Left ventricle myocardium inferior (tissue), 1 donor: ENCODE data around the gene IL16. TPM values are rescaled to one million over a fixed set of nuclear protein-coding genes. Genes with fewer than 3 reads are reported as not detected.

ENCODE experiments used
- DNase-seq: peaks from one replicate; pipeline ENCODE4 v3.0.0-alpha.2; 2020
- H3K27ac ChIP-seq: fragments of 200-600 bp; replicated peaks from 2 replicates; pipeline ENCODE4 v1.8.0; 2021
- H3K27me3 ChIP-seq: fragments of 200-600 bp; 2 replicates; pipeline ENCODE4 v1.8.0; 2021; ENCODE audit warnings: low read depth
- H3K36me3 ChIP-seq: fragments of 200-600 bp; 2 replicates; pipeline ENCODE4 v1.8.0; 2021
- H3K4me1 ChIP-seq: fragments of 200-600 bp; 2 replicates; pipeline ENCODE4 v1.8.0; 2021
- H3K4me3 ChIP-seq: fragments of 200-600 bp; 2 replicates; pipeline ENCODE4 v1.8.0; 2021; ENCODE audit warnings: mild to moderate bottlenecking, moderate library complexity
- H3K9me3 ChIP-seq: fragments of 200-600 bp; replicated peaks from 2 replicates; pipeline ENCODE4 v1.8.0; 2021
- CTCF ChIP-seq: fragments of 200-600 bp; IDR thresholded peaks from 2 replicates; pipeline ENCODE4 v1.8.0; 2021; ENCODE audit warnings: antibody characterized with exemption, mild to moderate bottlenecking, borderline replicate concordance
- intact Hi-C: fragments of 100-400 bp; cut with micrococcal nuclease; formaldehyde crosslinking; loops from one replicate; pipeline ENCODE4 v1.11.0; 2022
- total RNA-seq: library from RNA; stranded (reverse); fragmentation: NEBNext Ultra II Directional; extraction: Animal tissue kit (Norgen Biotek cat#: 25700); gene quantifications from one replicate; pipeline ENCODE4 v1.2.1, GENCODE V29; 2021
- donor health status: DM: no; HTN: yes; CAD: no; lungs with severe emphysema.

Gene IL16
- total RNA-seq, 1 donor from 2014 or later, result 3.8 TPM

GRCh38 chr15:81284256-81285031 is 87.8 kb downstream of the IL16 start:
- no peak for DNase-seq
- H3K27ac ChIP-seq, result peak overlapping the region; percentile 33
- intact Hi-C loops, result no loop called here
- TF ChIP-seq CTCF, result no peak
- no peaks in the 10 kb centered on the region for H3K36me3 ChIP-seq
- H3K27me3 ChIP-seq, result no peaks in the 10 kb centered on the region
- H3K4me1 ChIP-seq, result peaks cover 10% of the 10 kb centered on the region
- H3K4me3 ChIP-seq, result no peak overlapping the region
- H3K9me3 ChIP-seq, result no peaks in the 10 kb centered on the region

- no peak overlapping the region for H3K27ac ChIP-seq
- intact Hi-C loops, result no loop called here
- H3K9me3 ChIP-seq, result no peaks in the 10 kb centered on the region
- H3K4me1 ChIP-seq, result peaks cover 7% of the 10 kb centered on the region
- DNase-seq, result no peak
- no peak for TF ChIP-seq CTCF
- no peak overlapping the region for H3K4me3 ChIP-seq
- no peaks in the 10 kb centered on the region for H3K36me3 ChIP-seq
- H3K27me3 ChIP-seq, result no peaks in the 10 kb centered on the region
Measured at GRCh38 chr15:81285461-81285860, 88.8 kb downstream of the IL16 start.

- Histone ChIP-seq H3K27me3 (no peaks in the 10 kb centered on the region), H3K4me1 (peaks cover 7% of the 10 kb centered on the region), H3K9me3 (no peaks in the 10 kb centered on the region), H3K27ac (no peak overlapping the region), H3K4me3 (no peak overlapping the region), H3K36me3 (peaks cover 6% of the 10 kb centered on the region)
- DNase-seq, result no peak
- intact Hi-C loops, result no loop called here
- TF ChIP-seq CTCF, result no peak
Measured at GRCh38 chr15:81286621-81287121, 90.0 kb downstream of the IL16 start.

- Histone ChIP-seq H3K4me3 (no peak overlapping the region), H3K9me3 (no peaks in the 10 kb centered on the region), H3K27me3 (peaks cover 7% of the 10 kb centered on the region), H3K36me3 (peaks cover 6% of the 10 kb centered on the region), H3K27ac (no peak overlapping the region), H3K4me1 (peaks cover 7% of the 10 kb centered on the region)
- no peak for DNase-seq
- intact Hi-C loops, result no loop called here
- TF ChIP-seq CTCF, result no peak
Measured at GRCh38 chr15:81288040-81288439, 91.4 kb downstream of the IL16 start.

GRCh38 chr15:81288616-81289015 is 91.9 kb downstream of the IL16 start:
- H3K27ac ChIP-seq, result no peak overlapping the region
- no peak overlapping the region for H3K4me3 ChIP-seq
- intact Hi-C loops, result no loop called here
- no peak for TF ChIP-seq CTCF
- H3K27me3 ChIP-seq, result peaks cover 7% of the 10 kb centered on the region
- H3K9me3 ChIP-seq, result no peaks in the 10 kb centered on the region
- no peak for DNase-seq
- peaks cover 6% of the 10 kb centered on the region for H3K36me3 ChIP-seq
- peaks cover 8% of the 10 kb centered on the region for H3K4me1 ChIP-seq
